Suppressor macrophage (primary cell): ENCODE results near the gene ARHGEF40.

Source experiments
- DNase-seq, 4 experiments: peaks; one replicate each; pipeline ENCODE4 v3.0.0-alpha.2; 2020 to 2022

The ARHGEF40 gene

GRCh38 chr14:21121122-21121521, 51.0 kb downstream of the ARHGEF40 start:
- no peak for DNase-seq

GRCh38 chr14:21123429-21123828, 53.3 kb downstream of the ARHGEF40 start:
- no peak for DNase-seq

- DNase-seq = no peak
These were observed 63.8 kb downstream of the ARHGEF40 start for GRCh38 chr14:21133901-21134300.

- peak in 3 of 4 experiments; percentile 6 to 50 (median 39) for DNase-seq
These were observed 65.9 kb downstream of the ARHGEF40 start for GRCh38 chr14:21136024-21136423.
